Neutrophil (primary cell): Measurements from ENCODE around the gene CREB5.

Source experiments
- H3K27ac ChIP-seq: fragments of 200-600 bp; sonication (generic); 2 replicates; pipeline ENCODE4 v1.5.1; 2016; ENCODE audit warnings: mild to moderate bottlenecking, moderate library complexity
- H3K27me3 ChIP-seq: fragments of 200-600 bp; sonication (generic); 2 replicates; pipeline ENCODE4 v1.6.0; 2016; ENCODE audit warnings: mild to moderate bottlenecking
- H3K36me3 ChIP-seq: fragments of 200-600 bp; sonication (generic); 2 replicates; pipeline ENCODE4 v1.5.1; 2017
- H3K4me1 ChIP-seq, 2 experiments: fragments of 200-600 bp in 1 of 2; sonication (generic) in 1 of 2; 1 replicate in 1 of 2; 2 replicates in 1 of 2; pipeline versions ENCODE4 v1.5.1 to v1.6.1; 2013 to 2016; ENCODE audit warnings: low read depth in 1 of 2, low read length in 1 of 2, mild to moderate bottlenecking in 1 of 2, moderate library complexity in 1 of 2; ENCODE audit not compliant: control insufficient read depth in 1 of 2, insufficient read depth in 1 of 2
- H3K4me3 ChIP-seq, 2 experiments: fragments of 200-600 bp in 1 of 2; sonication (generic) in 1 of 2; 1 replicate in 1 of 2; 2 replicates in 1 of 2; pipeline ENCODE4 v1.5.1; 2013 to 2016; ENCODE audit warnings: low read depth in 1 of 2, low read length in 1 of 2, mild to moderate bottlenecking in 1 of 2, moderate library complexity in 1 of 2
- H3K9me3 ChIP-seq: fragments of 200-600 bp; sonication (generic); 2 replicates; pipeline ENCODE4 v1.5.1; 2016
- TF ChIP-seq, protein P1 (sequence below): fragments of 200-600 bp; sonication (generic); IDR thresholded peaks from 2 replicates; pipeline ENCODE4 v1.5.1; 2016; ENCODE audit warnings: antibody characterized with exemption

Gene CREB5

DNA sequence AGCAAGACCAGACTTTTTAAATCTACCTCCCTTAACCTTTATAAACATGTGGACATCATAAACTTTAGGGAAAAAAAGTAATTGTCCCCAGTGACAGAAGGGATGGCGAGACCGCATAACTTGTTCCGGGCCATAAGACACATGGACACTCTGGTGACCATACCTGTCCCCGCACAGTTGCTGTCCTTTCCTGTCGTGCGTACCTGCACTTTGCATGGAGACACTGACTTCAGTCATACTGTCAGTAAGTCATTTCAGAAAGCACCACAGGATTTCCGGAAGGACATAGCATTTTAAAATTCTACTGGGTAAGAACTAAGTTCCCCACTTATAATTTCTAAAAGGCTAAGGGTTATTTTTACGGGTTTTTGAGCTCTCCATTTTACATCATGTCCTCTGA, 120.9 kb downstream of the CREB5 start:
- Histone ChIP-seq H3K27ac (no peak overlapping the region), H3K36me3 (no peaks in the 10 kb centered on the region), H3K9me3 (no peaks in the 10 kb centered on the region), H3K4me3 (no peak overlapping the region), H3K4me1 (no peaks in the 10 kb centered on the region), H3K27me3 (peaks cover 14% of the 10 kb centered on the region)
- TF ChIP-seq, protein P1, sequence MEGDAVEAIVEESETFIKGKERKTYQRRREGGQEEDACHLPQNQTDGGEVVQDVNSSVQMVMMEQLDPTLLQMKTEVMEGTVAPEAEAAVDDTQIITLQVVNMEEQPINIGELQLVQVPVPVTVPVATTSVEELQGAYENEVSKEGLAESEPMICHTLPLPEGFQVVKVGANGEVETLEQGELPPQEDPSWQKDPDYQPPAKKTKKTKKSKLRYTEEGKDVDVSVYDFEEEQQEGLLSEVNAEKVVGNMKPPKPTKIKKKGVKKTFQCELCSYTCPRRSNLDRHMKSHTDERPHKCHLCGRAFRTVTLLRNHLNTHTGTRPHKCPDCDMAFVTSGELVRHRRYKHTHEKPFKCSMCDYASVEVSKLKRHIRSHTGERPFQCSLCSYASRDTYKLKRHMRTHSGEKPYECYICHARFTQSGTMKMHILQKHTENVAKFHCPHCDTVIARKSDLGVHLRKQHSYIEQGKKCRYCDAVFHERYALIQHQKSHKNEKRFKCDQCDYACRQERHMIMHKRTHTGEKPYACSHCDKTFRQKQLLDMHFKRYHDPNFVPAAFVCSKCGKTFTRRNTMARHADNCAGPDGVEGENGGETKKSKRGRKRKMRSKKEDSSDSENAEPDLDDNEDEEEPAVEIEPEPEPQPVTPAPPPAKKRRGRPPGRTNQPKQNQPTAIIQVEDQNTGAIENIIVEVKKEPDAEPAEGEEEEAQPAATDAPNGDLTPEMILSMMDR = no peak

DNA sequence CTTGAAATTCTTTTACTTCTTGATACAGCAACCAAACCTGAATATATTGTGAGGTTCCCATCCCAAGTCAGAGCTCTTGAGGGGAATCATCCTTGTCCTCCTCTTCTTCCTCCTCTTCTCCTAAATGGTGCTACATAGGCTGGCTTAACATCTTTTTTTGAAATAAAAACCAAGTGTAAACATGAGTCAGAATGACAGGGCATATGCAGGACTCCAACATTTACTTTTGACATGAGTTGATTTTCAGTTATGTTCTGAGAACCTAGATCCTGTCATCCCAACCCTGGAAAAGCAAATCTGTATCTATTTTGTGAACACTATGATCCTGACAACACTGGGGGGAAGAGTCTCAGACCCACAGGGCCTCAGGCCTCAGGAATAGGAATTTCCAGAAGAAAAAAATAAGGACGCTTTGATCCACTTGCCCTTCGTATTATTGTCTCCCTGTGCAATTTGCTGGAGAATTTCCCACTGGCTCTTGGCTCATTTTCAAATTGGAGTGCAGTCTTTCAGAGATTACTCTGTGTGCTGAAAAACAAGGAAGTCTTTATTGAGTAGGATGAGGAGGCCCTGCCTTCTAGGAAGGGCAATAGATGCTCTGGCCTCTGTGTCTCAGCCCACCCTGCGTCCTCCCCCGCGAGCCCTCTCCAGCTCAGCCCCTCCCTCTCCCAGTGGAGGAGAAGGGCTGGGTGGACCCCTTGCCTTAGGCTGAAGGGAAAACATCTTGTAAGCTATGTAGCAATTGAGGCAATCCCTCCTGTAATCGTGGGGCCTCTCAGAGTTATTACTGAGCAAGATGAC, 121.6 kb downstream of the CREB5 start:
- TF ChIP-seq, protein P1 = no peak
- Histone ChIP-seq H3K27ac (no peak overlapping the region), H3K9me3 (no peaks in the 10 kb centered on the region), H3K36me3 (no peaks in the 10 kb centered on the region), H3K27me3 (peaks cover 14% of the 10 kb centered on the region), H3K4me3 (no peak overlapping the region), H3K4me1 (no peaks in the 10 kb centered on the region)

GRCh38 chr7:28536259-28536658, 123.9 kb downstream of the CREB5 start:
- Histone ChIP-seq H3K27ac (no peak overlapping the region), H3K27me3 (peaks cover 14% of the 10 kb centered on the region), H3K9me3 (no peaks in the 10 kb centered on the region), H3K4me3 (no peak overlapping the region), H3K4me1 (no peaks in the 10 kb centered on the region), H3K36me3 (no peaks in the 10 kb centered on the region)
- TF ChIP-seq, protein P1 = no peak

DNA sequence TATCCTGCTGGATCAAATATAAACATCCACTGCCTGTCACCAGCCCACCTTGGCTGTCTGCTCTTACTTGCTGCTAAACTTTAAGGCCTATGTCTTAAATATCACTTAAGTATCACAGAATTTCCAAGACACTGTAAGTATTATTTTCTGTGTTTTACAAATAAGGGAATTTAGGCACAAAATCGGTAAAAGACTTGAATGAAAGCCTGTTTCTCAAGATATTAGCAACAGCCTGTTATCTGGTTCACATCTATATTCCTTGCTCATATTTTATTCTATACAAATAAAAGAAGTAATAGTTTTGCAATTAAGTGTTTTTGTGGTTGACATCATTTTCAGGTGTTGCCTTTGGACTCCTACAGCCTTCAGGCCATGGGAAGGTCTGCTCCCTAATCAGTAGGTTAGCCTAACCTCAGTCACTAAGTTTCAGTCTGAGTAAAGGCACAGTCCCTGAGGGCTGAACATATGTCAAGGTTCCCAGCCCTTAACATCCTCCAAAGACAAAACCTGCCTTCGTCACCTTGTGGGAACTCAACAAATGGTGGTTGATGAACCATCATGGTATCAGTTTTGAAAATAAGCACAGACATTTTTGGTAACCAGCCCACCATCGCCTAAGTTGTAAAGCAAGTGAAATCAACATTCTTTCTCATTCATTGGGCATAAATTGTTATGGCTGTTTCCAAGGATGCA, 127.1 kb downstream of the CREB5 start:
- TF ChIP-seq, protein P1 = no peak
- Histone ChIP-seq H3K27me3 (peaks cover 29% of the 10 kb centered on the region), H3K27ac (no peak overlapping the region)

GRCh38 chr7:28542410-28542809, 130.1 kb downstream of the CREB5 start:
- H3K4me1 ChIP-seq = no peaks in the 10 kb centered on the region
- peaks cover 17% of the 10 kb centered on the region for H3K27me3 ChIP-seq
- no peaks in the 10 kb centered on the region for H3K9me3 ChIP-seq
- no peak overlapping the region for H3K4me3 ChIP-seq
- no peaks in the 10 kb centered on the region for H3K36me3 ChIP-seq
- no peak overlapping the region for H3K27ac ChIP-seq
- TF ChIP-seq, protein P1 = no peak

More for the DNA sequence above, 127.1 kb downstream of the CREB5 start:
- Histone ChIP-seq H3K9me3 (no peaks in the 10 kb centered on the region), H3K4me1 (no peaks in the 10 kb centered on the region), H3K36me3 (no peaks in the 10 kb centered on the region), H3K4me3 (no peak overlapping the region)
